Gastrocnemius medialis (tissue), 4 donors: ENCODE data around the gene ATL1. TPM values are rescaled to one million over a fixed set of nuclear protein-coding genes. Genes with fewer than 3 reads are reported as not detected.

ENCODE experiments used
- ATAC-seq, 2 donors: fragments of 150-250 bp; one replicate each; pipeline ENCODE4 v1.9.1; 2016
- DNase-seq, 2 donors: peaks; one replicate each; pipeline ENCODE4 v3.0.0-alpha.2; 2019
- H3K27ac ChIP-seq, 4 donors: fragments of 200-600 bp; sonication (generic); 1 replicate in 1 of 4; 2 replicates in 3 of 4; pipeline ENCODE4 v1.5.1; 2016 to 2018; ENCODE audit warnings: mild to moderate bottlenecking in 2 of 4, moderate library complexity in 1 of 4
- H3K27me3 ChIP-seq, 3 donors: fragments of 200-600 bp; sonication (generic) in 2 of 3; 1 replicate in 1 of 3; 2 replicates in 2 of 3; pipeline versions ENCODE4 v1.5.1 to v1.6.0; 2016 to 2019; ENCODE audit warnings: mild to moderate bottlenecking in 1 of 3, moderate library complexity in 1 of 3
- H3K36me3 ChIP-seq, 2 donors: fragments of 200-600 bp; sonication (generic) in 1 of 2; one replicate each; pipeline ENCODE4 v1.5.1; 2017 to 2018
- H3K4me1 ChIP-seq, 2 donors: fragments of 200-600 bp; sonication (generic) in 1 of 2; one replicate each; pipeline ENCODE4 v1.5.1; 2016 to 2017; ENCODE audit warnings: mild to moderate bottlenecking in 2 of 2
- H3K4me3 ChIP-seq, 4 donors: fragments of 200-600 bp; sonication (generic) in 3 of 4; 1 replicate in 1 of 4; 2 replicates in 3 of 4; pipeline ENCODE4 v1.5.1; 2016 to 2019; ENCODE audit warnings: mild to moderate bottlenecking in 2 of 4
- H3K9me3 ChIP-seq, 3 donors: fragments of 200-600 bp; sonication (generic) in 2 of 3; 1 replicate in 1 of 3; 2 replicates in 2 of 3; pipeline ENCODE4 v1.5.1; 2016 to 2019
- POLR2A ChIP-seq, 2 donors: fragments of 450-650 bp; IDR thresholded peaks; one replicate each; pipeline ENCODE4 v1.6.1; 2017; ENCODE audit warnings: antibody characterized with exemption in 2 of 2, mild to moderate bottlenecking in 2 of 2, moderate library complexity in 2 of 2
- in situ Hi-C, 4 donors: fragments of 200-750 bp; cut with MboI; loops; one replicate each; pipeline versions ENCODE4 v1.15.0 to v1.8.0; 2017; ENCODE audit warnings: low sequenced_read_pairs in 4 of 4
- intact Hi-C: fragments of 100-400 bp; cut with DNase I; formaldehyde crosslinking; loops from one replicate; pipeline ENCODE4 v1.15.1; 2023; ENCODE audit warnings: low total_unique reads
- total RNA-seq, 4 donors: library from RNA; depleted of rRNA; stranded (reverse); fragments of >200 nt; gene quantifications; one replicate each; pipeline versions ENCODE4 v1.1.0 to v1.2.3, GENCODE V29; 2016
- TF ChIP-seq, protein P1 (sequence below), 5 experiments: fragments of 450-650 bp in 3 of 5; fragments of 200-600 bp in 2 of 5; sonication (generic) in 2 of 5; IDR thresholded peaks in 4 of 5; conservative IDR thresholded peaks in 1 of 5; 1 replicate in 4 of 5; 2 replicates in 1 of 5; pipeline ENCODE4 v1.5.1; 2016 to 2019; ENCODE audit warnings: antibody characterized with exemption in 5 of 5, mild to moderate bottlenecking in 3 of 5, moderate library complexity in 3 of 5

Gene ATL1
- total RNA-seq, 4 donors from 2014 or later, result 0.15 to 1.3 (median 0.58) TPM

DNA sequence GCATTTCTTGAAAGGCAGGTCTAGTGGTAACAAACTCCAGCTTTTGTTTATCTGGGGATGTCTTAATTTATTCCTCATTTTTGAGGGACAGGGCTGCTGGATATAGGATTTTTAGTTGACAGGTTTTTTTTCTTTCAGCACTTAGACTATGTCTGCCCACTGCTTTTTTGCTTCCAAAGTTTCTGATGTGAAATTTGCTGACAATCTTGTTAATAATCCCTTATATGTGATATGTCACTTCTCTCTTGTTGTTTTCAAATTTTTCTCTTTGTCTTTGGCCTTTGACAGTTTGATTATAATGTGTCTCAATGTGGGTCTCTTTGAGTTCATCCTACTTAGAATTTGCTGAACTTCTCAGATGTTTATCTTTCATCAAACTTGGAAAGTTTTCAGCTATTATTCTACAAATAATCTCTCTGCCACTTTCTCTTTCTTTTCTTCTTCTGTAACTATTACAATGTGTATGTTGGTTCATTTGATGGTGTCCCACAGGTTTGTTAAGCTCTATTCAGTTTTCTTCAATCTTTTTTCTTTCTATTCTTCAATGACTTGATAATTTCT is 9.8 kb downstream of the ATL1 start:
- no peak for DNase-seq
- no peak overlapping the region for H3K4me3 ChIP-seq

DNA sequence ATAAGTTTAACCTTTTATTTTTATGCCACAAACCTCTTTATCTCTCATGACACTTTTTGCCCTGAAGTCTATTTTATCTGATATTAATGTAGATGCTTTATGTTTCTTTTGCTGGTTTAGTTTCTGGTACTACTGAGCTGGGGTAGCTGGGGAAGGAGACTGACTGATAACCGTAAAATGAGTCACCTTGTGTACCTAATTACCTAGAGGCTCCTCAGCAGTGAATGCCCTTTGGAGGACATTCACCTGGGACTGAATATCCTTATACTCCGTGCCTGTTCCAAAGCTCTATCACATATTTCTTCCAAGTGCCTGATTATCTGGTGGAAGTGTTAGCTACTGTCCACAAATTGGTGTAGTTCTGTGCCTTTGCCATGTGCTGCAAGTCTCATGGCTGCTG is 13.9 kb downstream of the ATL1 start:
- in situ Hi-C loops (no loop called here), intact Hi-C loops (no loop called here)
- Histone ChIP-seq H3K36me3 (no peaks in the 10 kb centered on the region), H3K4me1 (no peaks in the 10 kb centered on the region), H3K27me3 (no peaks in the 10 kb centered on the region), H3K4me3 (no peak overlapping the region), H3K27ac (no peak overlapping the region), H3K9me3 (peaks cover 0 to 6% (median 6%) of the 10 kb centered on the region in 3 donors)
- ATAC-seq (no peak), DNase-seq (no peak)
- TF ChIP-seq, protein P1, sequence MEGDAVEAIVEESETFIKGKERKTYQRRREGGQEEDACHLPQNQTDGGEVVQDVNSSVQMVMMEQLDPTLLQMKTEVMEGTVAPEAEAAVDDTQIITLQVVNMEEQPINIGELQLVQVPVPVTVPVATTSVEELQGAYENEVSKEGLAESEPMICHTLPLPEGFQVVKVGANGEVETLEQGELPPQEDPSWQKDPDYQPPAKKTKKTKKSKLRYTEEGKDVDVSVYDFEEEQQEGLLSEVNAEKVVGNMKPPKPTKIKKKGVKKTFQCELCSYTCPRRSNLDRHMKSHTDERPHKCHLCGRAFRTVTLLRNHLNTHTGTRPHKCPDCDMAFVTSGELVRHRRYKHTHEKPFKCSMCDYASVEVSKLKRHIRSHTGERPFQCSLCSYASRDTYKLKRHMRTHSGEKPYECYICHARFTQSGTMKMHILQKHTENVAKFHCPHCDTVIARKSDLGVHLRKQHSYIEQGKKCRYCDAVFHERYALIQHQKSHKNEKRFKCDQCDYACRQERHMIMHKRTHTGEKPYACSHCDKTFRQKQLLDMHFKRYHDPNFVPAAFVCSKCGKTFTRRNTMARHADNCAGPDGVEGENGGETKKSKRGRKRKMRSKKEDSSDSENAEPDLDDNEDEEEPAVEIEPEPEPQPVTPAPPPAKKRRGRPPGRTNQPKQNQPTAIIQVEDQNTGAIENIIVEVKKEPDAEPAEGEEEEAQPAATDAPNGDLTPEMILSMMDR (IDR thresholded peaks at IDR 0.05 in 4 of 5, conservative IDR thresholded peaks at IDR 0.05 in 1 of 5), result no peak
- no peak for TF ChIP-seq POLR2A (IDR thresholded peaks at IDR 0.05)

More for the DNA sequence above, 9.8 kb downstream of the ATL1 start:
- H3K27me3 ChIP-seq, result no peaks in the 10 kb centered on the region
- ATAC-seq, result no peak
- no peak overlapping the region for H3K27ac ChIP-seq
- intact Hi-C loops, result no loop called here
- H3K36me3 ChIP-seq, result no peaks in the 10 kb centered on the region
- H3K9me3 ChIP-seq, result peaks cover 0 to 12% (median 6%) of the 10 kb centered on the region in 3 donors
- TF ChIP-seq, protein P1 (IDR thresholded peaks at IDR 0.05 in 4 of 5, conservative IDR thresholded peaks at IDR 0.05 in 1 of 5), result no peak
- no peak for TF ChIP-seq POLR2A (IDR thresholded peaks at IDR 0.05)
- no peaks in the 10 kb centered on the region for H3K4me1 ChIP-seq
- in situ Hi-C loops, result no loop called here

DNA sequence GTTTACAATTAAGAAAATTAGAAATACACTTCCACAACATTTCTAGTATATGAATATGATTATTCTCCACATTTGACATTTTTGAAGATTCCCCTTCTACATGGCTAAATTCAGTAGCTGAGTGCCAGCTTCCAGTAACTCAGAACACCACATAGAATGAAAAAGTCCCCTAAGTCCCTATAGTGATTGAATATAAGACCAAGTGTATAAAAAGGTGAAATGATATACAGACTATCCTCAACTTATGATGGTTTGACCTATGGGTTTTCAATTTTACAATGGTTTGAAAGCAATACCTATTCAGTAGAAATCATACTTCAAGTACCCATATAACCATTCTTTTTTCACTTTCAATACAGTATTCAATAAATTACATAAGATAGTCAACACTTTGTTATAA is 15.8 kb downstream of the ATL1 start:
- intact Hi-C loops (no loop called here), in situ Hi-C loops (no loop called here)
- no peaks in the 10 kb centered on the region for H3K27me3 ChIP-seq
- ATAC-seq (no peak), DNase-seq (no peak)
- no peaks in the 10 kb centered on the region for H3K4me1 ChIP-seq
- no peaks in the 10 kb centered on the region for H3K9me3 ChIP-seq
- TF ChIP-seq POLR2A (IDR thresholded peaks at IDR 0.05), result no peak
- H3K4me3 ChIP-seq, result no peak overlapping the region
- no peaks in the 10 kb centered on the region for H3K36me3 ChIP-seq
- H3K27ac ChIP-seq, result no peak overlapping the region

DNA sequence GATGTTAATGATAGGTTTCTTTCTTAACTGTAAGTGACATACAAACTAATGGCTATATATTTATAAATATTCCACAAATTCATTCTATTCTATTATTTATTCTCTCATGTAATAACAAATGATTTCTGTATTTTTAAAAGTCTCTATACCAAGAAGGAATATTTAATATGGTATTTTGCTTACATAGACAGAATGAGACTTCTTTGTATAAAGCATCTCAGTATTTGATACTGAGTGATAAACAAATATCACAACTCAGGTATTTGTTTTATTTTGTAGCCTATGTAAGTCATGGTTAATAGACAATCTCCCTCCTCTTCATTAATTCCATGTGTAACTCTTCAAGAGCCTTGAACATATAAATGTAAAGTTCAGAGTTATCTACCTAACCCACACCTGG is 18.0 kb downstream of the ATL1 start:
- intact Hi-C loops (no loop called here), in situ Hi-C loops (no loop called here)
- TF ChIP-seq, protein P1 (IDR thresholded peaks at IDR 0.05 in 4 of 5, conservative IDR thresholded peaks at IDR 0.05 in 1 of 5), result no peak
- no peak for TF ChIP-seq POLR2A (IDR thresholded peaks at IDR 0.05)
- H3K27me3 ChIP-seq, result no peaks in the 10 kb centered on the region
- no peaks in the 10 kb centered on the region for H3K4me1 ChIP-seq
- DNase-seq (no peak), ATAC-seq (no peak)
- H3K36me3 ChIP-seq, result no peaks in the 10 kb centered on the region
- H3K4me3 ChIP-seq, result no peak overlapping the region
- H3K27ac ChIP-seq, result no peak overlapping the region
- H3K9me3 ChIP-seq, result no peaks in the 10 kb centered on the region

DNA sequence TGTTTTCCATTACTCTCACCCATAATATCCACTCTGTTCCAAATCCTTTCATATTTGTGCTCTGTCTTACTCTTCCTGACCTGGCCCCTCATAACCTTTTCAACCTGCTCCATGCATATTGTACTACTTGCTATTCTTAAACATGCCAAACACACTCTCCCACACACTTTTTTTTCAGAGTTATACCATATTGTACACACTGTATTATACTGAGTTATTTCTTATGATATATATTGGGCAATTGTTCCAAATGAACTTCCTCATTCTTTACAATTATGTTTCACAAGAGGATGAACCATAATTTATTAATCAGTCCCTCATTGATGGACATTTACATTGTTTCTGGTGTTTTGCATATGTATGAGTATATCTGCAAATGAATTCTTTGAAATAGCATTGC is 18.5 kb downstream of the ATL1 start:
- Histone ChIP-seq H3K36me3 (no peaks in the 10 kb centered on the region), H3K27me3 (no peaks in the 10 kb centered on the region), H3K27ac (no peak overlapping the region), H3K4me3 (no peak overlapping the region), H3K4me1 (no peaks in the 10 kb centered on the region), H3K9me3 (no peaks in the 10 kb centered on the region)
- DNase-seq (no peak), ATAC-seq (no peak)
- no peak for TF ChIP-seq POLR2A (IDR thresholded peaks at IDR 0.05)
- TF ChIP-seq, protein P1 (IDR thresholded peaks at IDR 0.05 in 4 of 5, conservative IDR thresholded peaks at IDR 0.05 in 1 of 5), result no peak
- intact Hi-C loops (no loop called here), in situ Hi-C loops (no loop called here)
